Astrocyte (in vitro differentiated cells and primary cell): ENCODE measurements around the gene KRT79. TPM values are rescaled to one million over a fixed set of nuclear protein-coding genes. Genes with fewer than 3 reads are reported as not detected.
A peak's percentile ranks its signal among the peaks of the same experiment; 100 is the strongest.

Source experiments
- DNase-seq: peaks from one replicate; pipeline ENCODE4 v3.0.0-alpha.2; 2010; ENCODE audit warnings: low read depth
- FAIRE-seq: peaks from 2 replicates; lab custom pipeline; 2011; peaks lifted over from hg19 to GRCh38; lab: Jason Lieb, UNC
- H2AFZ ChIP-seq: 2 replicates; pipeline ENCODE4 v1.6.0; 2012; ENCODE audit warnings: low read depth, low read length, inconsistent platforms
- H3K27ac ChIP-seq: 2 replicates; pipeline ENCODE4 v1.5.1; 2011; ENCODE audit warnings: low read depth, low read length, inconsistent platforms
- H3K27me3 ChIP-seq: 2 replicates; pipeline ENCODE4 v1.6.0; 2011; ENCODE audit warnings: low read length, inconsistent platforms; ENCODE audit not compliant: insufficient read depth
- H3K36me3 ChIP-seq: 2 replicates; pipeline ENCODE4 v1.5.1; 2011; ENCODE audit warnings: low read length, inconsistent platforms; ENCODE audit not compliant: insufficient read depth
- H3K4me1 ChIP-seq: 2 replicates; pipeline ENCODE4 v1.5.1; 2011; ENCODE audit warnings: low read length, inconsistent platforms; ENCODE audit not compliant: insufficient read depth
- H3K4me2 ChIP-seq: 2 replicates; pipeline ENCODE4 v1.6.0; 2012; ENCODE audit warnings: low read length, inconsistent platforms
- H3K4me3 ChIP-seq: 2 replicates; pipeline ENCODE4 v1.5.1; 2011; ENCODE audit warnings: low read depth, mild to moderate bottlenecking, low read length, inconsistent platforms; ENCODE audit not compliant: insufficient read depth
- H3K79me2 ChIP-seq: 2 replicates; pipeline ENCODE4 v1.6.0; 2012; ENCODE audit warnings: mild to moderate bottlenecking, low read length, inconsistent platforms; ENCODE audit not compliant: insufficient read depth
- H3K9ac ChIP-seq: 2 replicates; pipeline ENCODE4 v1.6.0; 2012; ENCODE audit warnings: mild to moderate bottlenecking, low read length, inconsistent platforms
- H3K9me3 ChIP-seq: 2 replicates; pipeline ENCODE4 v1.5.1; 2012; ENCODE audit warnings: low read depth, mild to moderate bottlenecking, low read length, inconsistent platforms; ENCODE audit not compliant: insufficient read depth
- H4K20me1 ChIP-seq: 2 replicates; pipeline ENCODE4 v1.6.0; 2012; ENCODE audit warnings: low read length, inconsistent platforms; ENCODE audit not compliant: insufficient read depth
- H3K27ac Mint-ChIP-seq: one replicate; pipeline ENCODE4 v1.8.0; 2021; ENCODE audit warnings: mild to moderate bottlenecking, mixed read lengths; ENCODE audit not compliant: unreplicated experiment
- H3K27me3 Mint-ChIP-seq: one replicate; pipeline ENCODE4 v1.8.0; 2021; ENCODE audit warnings: low read depth, mixed read lengths; ENCODE audit not compliant: unreplicated experiment
- H3K36me3 Mint-ChIP-seq: one replicate; pipeline ENCODE4 v1.8.0; 2021; ENCODE audit warnings: low read depth, mixed read lengths; ENCODE audit not compliant: unreplicated experiment
- H3K4me1 Mint-ChIP-seq: one replicate; pipeline ENCODE4 v1.8.0; 2021; ENCODE audit warnings: low read depth, mixed read lengths; ENCODE audit not compliant: unreplicated experiment
- H3K4me3 Mint-ChIP-seq: one replicate; pipeline ENCODE4 v1.8.0; 2021; ENCODE audit warnings: mild to moderate bottlenecking, moderate library complexity, mixed read lengths; ENCODE audit not compliant: unreplicated experiment
- H3K9me3 Mint-ChIP-seq: one replicate; pipeline ENCODE4 v1.8.0; 2021; ENCODE audit warnings: mild to moderate bottlenecking, mixed read lengths; ENCODE audit not compliant: unreplicated experiment
- EZH2 ChIP-seq: IDR thresholded peaks from 2 replicates; pipeline ENCODE4 v1.6.1; 2012; ENCODE audit warnings: mild to moderate bottlenecking, low read length, inconsistent platforms; ENCODE audit not compliant: insufficient read depth
- total RNA-seq: library from RNA; stranded (reverse); gene quantifications from 2 replicates; pipeline ENCODE4 v1.2.1, GENCODE V29; 2021
- TF ChIP-seq, protein P1 (sequence below): IDR thresholded peaks from 2 replicates; pipeline ENCODE4 v1.5.1; 2011; ENCODE audit warnings: low read depth, mild to moderate bottlenecking, inconsistent platforms, low read length, moderate library complexity; ENCODE audit not compliant: insufficient read depth

The KRT79 gene
- total RNA-seq, 1 donor from 2014 or later: 0.50 TPM

DNA sequence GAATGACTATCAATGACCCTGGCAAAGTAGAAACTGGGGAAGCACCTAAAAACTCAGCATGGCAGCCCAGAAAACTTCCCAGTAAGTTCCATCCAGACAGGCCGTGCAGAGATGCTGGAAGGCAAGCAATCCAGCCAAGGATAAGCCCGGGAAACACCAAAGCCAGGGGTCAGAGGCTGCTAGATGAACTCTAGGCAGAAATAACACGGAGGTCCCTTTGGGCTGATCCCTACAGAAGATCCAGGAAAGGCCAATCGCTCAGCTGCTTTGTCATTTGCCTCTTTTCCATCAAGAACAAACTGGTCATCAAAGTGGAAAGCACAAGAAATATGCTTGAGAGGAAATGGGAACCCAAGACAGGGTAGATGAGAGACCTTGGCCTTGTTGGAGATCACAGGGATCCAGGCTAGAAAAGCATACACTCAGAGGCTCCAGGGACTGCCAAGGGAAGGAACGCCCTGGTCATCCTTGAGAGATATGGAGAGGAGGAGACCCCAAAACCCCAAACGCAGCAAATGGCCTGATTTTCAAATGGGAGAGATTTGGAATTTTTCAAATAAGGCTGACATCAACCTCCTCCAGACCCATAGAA lies 6.5 kb downstream of the KRT79 start:
- H3K9me3 ChIP-seq: no peaks in the 10 kb centered on the region
- no peak overlapping the region for H3K4me3 ChIP-seq
- H3K27ac Mint-ChIP-seq: peak overlapping the region; percentile 77
- no peak overlapping the region for H3K4me3 Mint-ChIP-seq
- peaks cover 24% of the 10 kb centered on the region for H3K4me1 Mint-ChIP-seq
- TF ChIP-seq, protein P1, sequence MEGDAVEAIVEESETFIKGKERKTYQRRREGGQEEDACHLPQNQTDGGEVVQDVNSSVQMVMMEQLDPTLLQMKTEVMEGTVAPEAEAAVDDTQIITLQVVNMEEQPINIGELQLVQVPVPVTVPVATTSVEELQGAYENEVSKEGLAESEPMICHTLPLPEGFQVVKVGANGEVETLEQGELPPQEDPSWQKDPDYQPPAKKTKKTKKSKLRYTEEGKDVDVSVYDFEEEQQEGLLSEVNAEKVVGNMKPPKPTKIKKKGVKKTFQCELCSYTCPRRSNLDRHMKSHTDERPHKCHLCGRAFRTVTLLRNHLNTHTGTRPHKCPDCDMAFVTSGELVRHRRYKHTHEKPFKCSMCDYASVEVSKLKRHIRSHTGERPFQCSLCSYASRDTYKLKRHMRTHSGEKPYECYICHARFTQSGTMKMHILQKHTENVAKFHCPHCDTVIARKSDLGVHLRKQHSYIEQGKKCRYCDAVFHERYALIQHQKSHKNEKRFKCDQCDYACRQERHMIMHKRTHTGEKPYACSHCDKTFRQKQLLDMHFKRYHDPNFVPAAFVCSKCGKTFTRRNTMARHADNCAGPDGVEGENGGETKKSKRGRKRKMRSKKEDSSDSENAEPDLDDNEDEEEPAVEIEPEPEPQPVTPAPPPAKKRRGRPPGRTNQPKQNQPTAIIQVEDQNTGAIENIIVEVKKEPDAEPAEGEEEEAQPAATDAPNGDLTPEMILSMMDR: no peak
- no peak for TF ChIP-seq EZH2
- H3K79me2 ChIP-seq: no peaks in the 10 kb centered on the region
- no peak for FAIRE-seq
- no peak for DNase-seq
- peaks cover 2% of the 10 kb centered on the region for H3K4me1 ChIP-seq
- no peak overlapping the region for H3K27ac ChIP-seq
- H2AFZ ChIP-seq: no peak overlapping the region
- H3K36me3 ChIP-seq: no peaks in the 10 kb centered on the region
- H3K27me3 ChIP-seq: no peaks in the 10 kb centered on the region
- peaks cover 4% of the 10 kb centered on the region for H3K36me3 Mint-ChIP-seq
- peaks cover 3% of the 10 kb centered on the region for H3K9me3 Mint-ChIP-seq
- H3K9ac ChIP-seq: no peak overlapping the region
- peaks cover 33% of the 10 kb centered on the region for H3K27me3 Mint-ChIP-seq
- no peak overlapping the region for H3K4me2 ChIP-seq
- H4K20me1 ChIP-seq: no peaks in the 10 kb centered on the region

DNA sequence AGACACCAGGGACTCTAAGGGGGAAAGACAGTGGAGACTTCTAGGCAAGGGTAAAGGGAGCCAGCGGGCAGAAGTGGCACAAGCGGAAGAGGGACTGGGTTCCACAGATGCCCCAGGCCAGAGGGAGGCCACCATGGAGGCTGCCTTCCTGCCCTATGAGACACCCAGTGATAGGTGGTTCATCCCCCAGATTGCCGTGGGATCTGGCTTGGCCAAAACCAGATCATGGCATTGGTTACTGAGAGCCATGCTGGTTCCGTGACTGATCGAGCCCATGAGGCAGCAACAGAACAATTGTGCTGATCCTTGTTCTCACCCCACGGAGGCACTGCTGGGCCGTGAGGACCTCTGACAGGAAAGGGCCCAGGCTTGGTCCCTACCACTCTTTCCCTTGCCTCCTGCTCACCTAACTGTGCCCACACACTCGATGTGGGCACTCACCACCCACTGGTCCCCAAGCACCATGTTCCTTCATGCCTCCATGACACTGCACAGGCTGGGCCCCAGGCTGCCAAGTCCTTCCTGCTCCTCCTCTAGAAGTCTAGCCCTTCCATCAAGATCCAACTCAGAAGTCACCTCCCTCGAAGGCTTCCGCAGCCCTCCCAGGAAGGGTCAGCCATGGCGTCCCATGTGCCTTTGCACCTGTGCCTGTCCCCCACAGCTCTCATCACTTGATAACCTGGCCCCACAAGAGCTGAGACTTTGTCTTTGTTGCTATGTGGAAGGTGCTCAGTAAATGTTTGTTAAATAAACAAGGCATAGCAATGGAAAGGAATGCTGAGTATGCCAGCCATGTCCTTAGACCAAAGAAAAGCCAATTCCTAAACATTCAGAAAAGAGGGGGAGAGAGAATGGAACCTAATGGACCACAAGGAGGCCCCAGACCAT lies 7.3 kb downstream of the KRT79 start:
- no peaks in the 10 kb centered on the region for H4K20me1 ChIP-seq
- no peak for TF ChIP-seq EZH2
- TF ChIP-seq, protein P1: no peak
- DNase-seq (no peak), FAIRE-seq (no peak)
- no peaks in the 10 kb centered on the region for H3K36me3 ChIP-seq
- Mint-ChIP-seq H3K27ac (peak overlapping the region; percentile 77), H3K27me3 (peaks cover 37% of the 10 kb centered on the region), H3K36me3 (peaks cover 4% of the 10 kb centered on the region), H3K4me1 (peaks cover 24% of the 10 kb centered on the region), H3K4me3 (no peak overlapping the region), H3K9me3 (peaks cover 3% of the 10 kb centered on the region)
- H3K27me3 ChIP-seq: no peaks in the 10 kb centered on the region
- H3K4me1 ChIP-seq: peaks cover 8% of the 10 kb centered on the region
- H3K27ac ChIP-seq: no peak overlapping the region
- no peak overlapping the region for H3K4me2 ChIP-seq
- H3K79me2 ChIP-seq: no peaks in the 10 kb centered on the region
- H3K9me3 ChIP-seq: no peaks in the 10 kb centered on the region
- no peak overlapping the region for H2AFZ ChIP-seq
- H3K9ac ChIP-seq: no peak overlapping the region
- H3K4me3 ChIP-seq: no peak overlapping the region
